SK-N-SH treated with all-trans-retinoic acid at 6 μM for 48 hours (cell line): ENCODE data around the gene AGMO.

ENCODE experiments used
- ATAC-seq: fragments of 200-7000 bp; cut with Tn5 transposase; 3 replicates; pipeline ENCODE4 v1.9.1; 2020; ENCODE audit warnings: mild to moderate bottlenecking, moderate library complexity
- ARNTL ChIP-seq: fragments of 450-650 bp; formaldehyde crosslinking; IDR thresholded peaks from 2 replicates; pipeline ENCODE4 v1.5.0; 2020; ENCODE audit warnings: low read depth, mild to moderate bottlenecking, moderate library complexity, borderline replicate concordance
- BACH2 ChIP-seq: fragments of 250-450 bp; sonication (Bioruptor Pico); IDR thresholded peaks from 2 replicates; pipeline ENCODE4 v1.9.0; 2021; ENCODE audit warnings: mild to moderate bottlenecking, borderline replicate concordance
- CREB5 ChIP-seq: fragments of 250-450 bp; sonication (Bioruptor Pico); IDR thresholded peaks from 2 replicates; pipeline ENCODE4 v1.5.1; 2020; ENCODE audit warnings: low read depth, mild to moderate bottlenecking, moderate library complexity
- CSDC2 ChIP-seq: fragments of 250-450 bp; sonication (Bioruptor Pico); IDR thresholded peaks from 2 replicates; pipeline ENCODE4 v1.5.0; 2020; ENCODE audit warnings: mild to moderate bottlenecking, moderate library complexity
- ESRRG ChIP-seq: fragments of 250-450 bp; sonication (Bioruptor Pico); IDR thresholded peaks from 2 replicates; pipeline ENCODE4 v1.6.1; 2021; ENCODE audit warnings: mild to moderate bottlenecking
- GLIS3 ChIP-seq: fragments of 250-450 bp; sonication (Bioruptor Pico); IDR thresholded peaks from 2 replicates; pipeline ENCODE4 v1.5.0; 2020; ENCODE audit warnings: mild to moderate bottlenecking, moderate library complexity
- ISL1 ChIP-seq: fragments of 250-450 bp; sonication (Bioruptor Pico); IDR thresholded peaks from 2 replicates; pipeline ENCODE4 v2.1.2; 2022; ENCODE audit warnings: mild to moderate bottlenecking, moderate library complexity
- OSR1 ChIP-seq: fragments of 250-450 bp; sonication (Bioruptor Pico); IDR thresholded peaks from 2 replicates; pipeline ENCODE4 v1.8.0; 2022; ENCODE audit warnings: moderate library complexity, mild to moderate bottlenecking, inconsistent platforms
- PATZ1 ChIP-seq: fragments of 250-450 bp; sonication (Bioruptor Pico); IDR thresholded peaks from 2 replicates; pipeline ENCODE4 v1.8.0; 2020; ENCODE audit warnings: mild to moderate bottlenecking, moderate library complexity, borderline replicate concordance
- PPARA ChIP-seq: fragments of 250-450 bp; sonication (Bioruptor Pico); IDR thresholded peaks from 2 replicates; pipeline ENCODE4 v1.5.0; 2020; ENCODE audit warnings: mild to moderate bottlenecking, borderline replicate concordance
- RARB ChIP-seq: fragments of 250-450 bp; sonication (Bioruptor Pico); IDR thresholded peaks from 2 replicates; pipeline ENCODE4 v1.8.0; 2021; ENCODE audit warnings: mild to moderate bottlenecking, moderate library complexity
- SNAI2 ChIP-seq: fragments of 250-450 bp; sonication (Bioruptor Pico); IDR thresholded peaks from 2 replicates; pipeline ENCODE4 v1.5.0; 2020; ENCODE audit warnings: mild to moderate bottlenecking, moderate library complexity
- TCF4 ChIP-seq: fragments of 250-450 bp; sonication (Bioruptor Pico); IDR thresholded peaks from 2 replicates; pipeline ENCODE4 v1.8.0; 2021; ENCODE audit warnings: mild to moderate bottlenecking, moderate library complexity, borderline replicate concordance
- TOX ChIP-seq: fragments of 250-450 bp; sonication (Bioruptor Pico); IDR thresholded peaks from 2 replicates; pipeline ENCODE4 v1.8.0; 2021; ENCODE audit warnings: mild to moderate bottlenecking, moderate library complexity, borderline replicate concordance
- ZC3H10 ChIP-seq: fragments of 250-450 bp; sonication (Bioruptor Pico); IDR thresholded peaks from 2 replicates; pipeline ENCODE4 v1.5.1; 2021; ENCODE audit warnings: mild to moderate bottlenecking, moderate library complexity
- ZFP3 ChIP-seq: fragments of 250-450 bp; sonication (Bioruptor Pico); IDR thresholded peaks from 2 replicates; pipeline ENCODE4 v1.5.0; 2020; ENCODE audit warnings: mild to moderate bottlenecking, moderate library complexity
- ZFP30 ChIP-seq: fragments of 450-650 bp; formaldehyde crosslinking; IDR thresholded peaks from 2 replicates; pipeline ENCODE4 v1.5.0; 2022; ENCODE audit warnings: mild to moderate bottlenecking, moderate library complexity
- ZNF70 ChIP-seq: fragments of 450-650 bp; formaldehyde crosslinking; IDR thresholded peaks from 2 replicates; pipeline ENCODE4 v1.5.0; 2020; ENCODE audit warnings: mild to moderate bottlenecking, moderate library complexity
- ZNF8 ChIP-seq: fragments of 450-650 bp; formaldehyde crosslinking; IDR thresholded peaks from 2 replicates; pipeline ENCODE4 v1.5.0; 2020; ENCODE audit warnings: mild to moderate bottlenecking, moderate library complexity
- TF ChIP-seq, protein P1 (sequence below): fragments of 250-450 bp; sonication (Bioruptor Pico); IDR thresholded peaks from 2 replicates; pipeline ENCODE4 v1.5.1; 2021; ENCODE audit warnings: mild to moderate bottlenecking, moderate library complexity
- TF ChIP-seq, protein P2 (sequence below): fragments of 250-450 bp; sonication (Bioruptor Pico); IDR thresholded peaks from 2 replicates; pipeline ENCODE4 v1.5.0; 2020; ENCODE audit warnings: mild to moderate bottlenecking, moderate library complexity

Gene AGMO

GRCh38 chr7:15441915-15442314 is 119.9 kb downstream of the AGMO start:
- no peak for ATAC-seq
- TF ChIP-seq TCF4 (CRISPR knock-in tag) = no peak

DNA sequence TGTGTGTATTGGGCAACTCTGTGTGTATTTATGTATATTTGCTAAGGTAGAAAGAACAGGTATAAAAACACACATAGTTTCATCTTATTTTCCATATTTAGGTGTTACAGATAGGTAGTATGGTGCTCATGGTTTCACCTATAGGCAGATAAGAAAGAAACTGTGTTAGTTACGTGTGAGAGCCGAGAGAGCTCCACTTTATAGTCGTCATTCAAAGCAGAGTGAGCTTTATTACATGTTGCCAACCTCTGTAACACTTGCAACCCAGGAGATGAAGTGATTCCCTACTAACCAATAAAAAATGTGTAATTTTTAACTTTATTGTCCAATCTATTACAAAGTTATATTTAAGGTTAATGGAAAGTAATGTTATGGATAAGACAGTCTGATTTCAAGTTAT is 121.3 kb downstream of the AGMO start:
- TF ChIP-seq TOX (CRISPR knock-in tag) = no peak
- TF ChIP-seq OSR1 (CRISPR knock-in tag) = no peak
- no peak for TF ChIP-seq TCF4 (CRISPR knock-in tag)
- TF ChIP-seq BACH2 (CRISPR knock-in tag) = no peak
- no peak for TF ChIP-seq ZNF8 (CRISPR knock-in tag)
- TF ChIP-seq ZFP3 = no peak
- TF ChIP-seq ZC3H10 (CRISPR knock-in tag) = no peak
- TF ChIP-seq PPARA (CRISPR knock-in tag) = no peak
- TF ChIP-seq CREB5 (CRISPR knock-in tag) = no peak
- TF ChIP-seq SNAI2 (CRISPR knock-in tag) = no peak
- no peak for TF ChIP-seq ZFP30 (CRISPR knock-in tag)
- no peak for TF ChIP-seq RARB
- ATAC-seq = no peak

GRCh38 chr7:15439853-15440252 is 122.0 kb downstream of the AGMO start:
- TF ChIP-seq CSDC2 (no peak), ISL1 (CRISPR knock-in tag) (no peak), ZNF8 (CRISPR knock-in tag) (no peak), CREB5 (CRISPR knock-in tag) (no peak), PATZ1 (CRISPR knock-in tag) (no peak), PPARA (CRISPR knock-in tag) (no peak), GLIS3 (no peak), BACH2 (CRISPR knock-in tag) (no peak), ARNTL (CRISPR knock-in tag) (no peak), TOX (CRISPR knock-in tag) (no peak), ZNF70 (CRISPR knock-in tag) (no peak)
- ATAC-seq = no peak

GRCh38 chr7:15433151-15433550 is 128.7 kb downstream of the AGMO start:
- no peak for ATAC-seq
- TF ChIP-seq ISL1 (CRISPR knock-in tag) (no peak), ZC3H10 (CRISPR knock-in tag) (no peak), TCF4 (CRISPR knock-in tag) (no peak), ZFP30 (CRISPR knock-in tag) (no peak), RARB (no peak), PPARA (CRISPR knock-in tag) (no peak), PATZ1 (CRISPR knock-in tag) (no peak), CREB5 (CRISPR knock-in tag) (no peak), TOX (CRISPR knock-in tag) (no peak), ESRRG (no peak), ARNTL (CRISPR knock-in tag) (no peak), OSR1 (CRISPR knock-in tag) (no peak), SNAI2 (CRISPR knock-in tag) (no peak)
- TF ChIP-seq, protein P1, sequence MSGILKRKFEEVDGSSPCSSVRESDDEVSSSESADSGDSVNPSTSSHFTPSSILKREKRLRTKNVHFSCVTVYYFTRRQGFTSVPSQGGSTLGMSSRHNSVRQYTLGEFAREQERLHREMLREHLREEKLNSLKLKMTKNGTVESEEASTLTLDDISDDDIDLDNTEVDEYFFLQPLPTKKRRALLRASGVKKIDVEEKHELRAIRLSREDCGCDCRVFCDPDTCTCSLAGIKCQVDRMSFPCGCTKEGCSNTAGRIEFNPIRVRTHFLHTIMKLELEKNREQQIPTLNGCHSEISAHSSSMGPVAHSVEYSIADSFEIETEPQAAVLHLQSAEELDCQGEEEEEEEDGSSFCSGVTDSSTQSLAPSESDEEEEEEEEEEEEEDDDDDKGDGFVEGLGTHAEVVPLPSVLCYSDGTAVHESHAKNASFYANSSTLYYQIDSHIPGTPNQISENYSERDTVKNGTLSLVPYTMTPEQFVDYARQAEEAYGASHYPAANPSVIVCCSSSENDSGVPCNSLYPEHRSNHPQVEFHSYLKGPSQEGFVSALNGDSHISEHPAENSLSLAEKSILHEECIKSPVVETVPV (CRISPR knock-in tag) = no peak
- TF ChIP-seq, protein P2, sequence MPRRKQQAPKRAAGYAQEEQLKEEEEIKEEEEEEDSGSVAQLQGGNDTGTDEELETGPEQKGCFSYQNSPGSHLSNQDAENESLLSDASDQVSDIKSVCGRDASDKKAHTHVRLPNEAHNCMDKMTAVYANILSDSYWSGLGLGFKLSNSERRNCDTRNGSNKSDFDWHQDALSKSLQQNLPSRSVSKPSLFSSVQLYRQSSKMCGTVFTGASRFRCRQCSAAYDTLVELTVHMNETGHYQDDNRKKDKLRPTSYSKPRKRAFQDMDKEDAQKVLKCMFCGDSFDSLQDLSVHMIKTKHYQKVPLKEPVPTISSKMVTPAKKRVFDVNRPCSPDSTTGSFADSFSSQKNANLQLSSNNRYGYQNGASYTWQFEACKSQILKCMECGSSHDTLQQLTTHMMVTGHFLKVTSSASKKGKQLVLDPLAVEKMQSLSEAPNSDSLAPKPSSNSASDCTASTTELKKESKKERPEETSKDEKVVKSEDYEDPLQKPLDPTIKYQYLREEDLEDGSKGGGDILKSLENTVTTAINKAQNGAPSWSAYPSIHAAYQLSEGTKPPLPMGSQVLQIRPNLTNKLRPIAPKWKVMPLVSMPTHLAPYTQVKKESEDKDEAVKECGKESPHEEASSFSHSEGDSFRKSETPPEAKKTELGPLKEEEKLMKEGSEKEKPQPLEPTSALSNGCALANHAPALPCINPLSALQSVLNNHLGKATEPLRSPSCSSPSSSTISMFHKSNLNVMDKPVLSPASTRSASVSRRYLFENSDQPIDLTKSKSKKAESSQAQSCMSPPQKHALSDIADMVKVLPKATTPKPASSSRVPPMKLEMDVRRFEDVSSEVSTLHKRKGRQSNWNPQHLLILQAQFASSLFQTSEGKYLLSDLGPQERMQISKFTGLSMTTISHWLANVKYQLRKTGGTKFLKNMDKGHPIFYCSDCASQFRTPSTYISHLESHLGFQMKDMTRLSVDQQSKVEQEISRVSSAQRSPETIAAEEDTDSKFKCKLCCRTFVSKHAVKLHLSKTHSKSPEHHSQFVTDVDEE = no peak
